GM23248 (cell line): ENCODE results near the gene CBX8. TPM values are rescaled to one million over a fixed set of nuclear protein-coding genes. Genes with fewer than 3 reads are reported as not detected.

Source experiments
- DNase-seq: peaks from one replicate; pipeline ENCODE4 v3.0.0-alpha.2; 2015
- H2AFZ ChIP-seq: fragments of 200-600 bp; sonication (generic); 2 replicates; pipeline ENCODE4 v1.6.1; 2016; ENCODE audit warnings: antibody characterized with exemption
- H3F3A ChIP-seq: fragments of 200-600 bp; sonication (generic); 2 replicates; pipeline ENCODE4 v1.6.1; 2016; ENCODE audit warnings: mild to moderate bottlenecking, antibody characterized with exemption, mixed run types; ENCODE audit not compliant: insufficient read depth
- H3K27ac ChIP-seq: fragments of 200-600 bp; sonication (generic); 2 replicates; pipeline ENCODE4 v1.5.1; 2016; ENCODE audit warnings: mild to moderate bottlenecking
- H3K27me3 ChIP-seq: fragments of 200-600 bp; sonication (generic); replicated peaks from 2 replicates; pipeline ENCODE4 v1.6.1; 2016; ENCODE audit warnings: mild to moderate bottlenecking; ENCODE audit not compliant: insufficient read depth
- H3K36me3 ChIP-seq: fragments of 200-600 bp; sonication (generic); 2 replicates; pipeline ENCODE4 v1.6.1; 2016; ENCODE audit warnings: low read depth, mild to moderate bottlenecking
- H3K4me1 ChIP-seq: fragments of 200-600 bp; sonication (generic); 2 replicates; pipeline ENCODE4 v1.6.1; 2016; ENCODE audit warnings: mild to moderate bottlenecking; ENCODE audit not compliant: insufficient read depth
- H3K4me2 ChIP-seq: fragments of 200-600 bp; sonication (generic); one replicate; pipeline ENCODE4 v1.6.1; 2016; ENCODE audit warnings: mild to moderate bottlenecking; ENCODE audit not compliant: unreplicated experiment
- H3K4me3 ChIP-seq: fragments of 200-600 bp; sonication (generic); 2 replicates; pipeline ENCODE4 v1.5.1; 2016; ENCODE audit warnings: mild to moderate bottlenecking
- H3K79me2 ChIP-seq: fragments of 200-600 bp; sonication (generic); 2 replicates; pipeline ENCODE4 v1.6.1; 2016; ENCODE audit warnings: mild to moderate bottlenecking; ENCODE audit not compliant: insufficient read depth
- H3K9ac ChIP-seq: fragments of 200-600 bp; sonication (generic); 2 replicates; pipeline ENCODE4 v1.6.1; 2016; ENCODE audit warnings: mild to moderate bottlenecking
- H3K9me2 ChIP-seq: fragments of 200-600 bp; sonication (generic); 2 replicates; pipeline ENCODE4 v1.6.1; 2016; ENCODE audit warnings: mixed run types, mild to moderate bottlenecking, moderate library complexity; ENCODE audit not compliant: insufficient read depth
- H3K9me3 ChIP-seq: fragments of 200-600 bp; sonication (generic); one replicate; pipeline ENCODE4 v1.6.1; 2017; ENCODE audit warnings: low read depth
- H4K20me1 ChIP-seq: fragments of 200-600 bp; sonication (generic); 2 replicates; pipeline ENCODE4 v1.6.0; 2016; ENCODE audit not compliant: insufficient read depth
- EZH2 ChIP-seq: fragments of 200-600 bp; sonication (generic); IDR thresholded peaks from 2 replicates; pipeline ENCODE4 v1.6.1; 2018; ENCODE audit warnings: antibody characterized with exemption, mild to moderate bottlenecking; ENCODE audit not compliant: insufficient read depth, poor library complexity, severe bottlenecking
- EZH2phosphoT487 ChIP-seq: fragments of 200-600 bp; sonication (generic); IDR thresholded peaks from 2 replicates; pipeline ENCODE4 v1.6.1; 2018; ENCODE audit warnings: antibody characterized with exemption, moderate library complexity, mild to moderate bottlenecking, low read depth; ENCODE audit not compliant: insufficient read depth
- WGBS, 2 experiments: methylation state at CpG; one replicate each; pipeline ENCODE4 v1.1.6; 2015 to 2017; ENCODE audit warnings: low lambda C conversion rate in 2 of 2, low coverage in 1 of 2; ENCODE audit errors: missing lambda C conversion rate in 2 of 2; 5-methylcytosine and 5-hydroxymethylcytosine counted together
- in situ Hi-C: fragments of 300-500 bp; cut with MboI; formaldehyde crosslinking; loops from 2 replicates; pipeline ENCODE4 v1.15.0; 2020
- polyA plus RNA-seq: library from polyadenylated mRNA; unstranded; fragments of >200 nt; fragmentation: Nextera tagmentation; extraction: Ambion mirVana; gene quantifications from 2 replicates; pipeline ENCODE4 v1.2.1, GENCODE V29; 2016
- total RNA-seq: library from RNA; depleted of rRNA; stranded (reverse); fragments of >200 nt; shearing (Covaris generic); gene quantifications from 2 replicates; pipeline ENCODE4 v1.2.3, GENCODE V29; 2014

CBX8 gene
- total and polyA plus RNA-seq, 2 experiments from 2014 or later, result 3.9 to 5.9 TPM

DNA sequence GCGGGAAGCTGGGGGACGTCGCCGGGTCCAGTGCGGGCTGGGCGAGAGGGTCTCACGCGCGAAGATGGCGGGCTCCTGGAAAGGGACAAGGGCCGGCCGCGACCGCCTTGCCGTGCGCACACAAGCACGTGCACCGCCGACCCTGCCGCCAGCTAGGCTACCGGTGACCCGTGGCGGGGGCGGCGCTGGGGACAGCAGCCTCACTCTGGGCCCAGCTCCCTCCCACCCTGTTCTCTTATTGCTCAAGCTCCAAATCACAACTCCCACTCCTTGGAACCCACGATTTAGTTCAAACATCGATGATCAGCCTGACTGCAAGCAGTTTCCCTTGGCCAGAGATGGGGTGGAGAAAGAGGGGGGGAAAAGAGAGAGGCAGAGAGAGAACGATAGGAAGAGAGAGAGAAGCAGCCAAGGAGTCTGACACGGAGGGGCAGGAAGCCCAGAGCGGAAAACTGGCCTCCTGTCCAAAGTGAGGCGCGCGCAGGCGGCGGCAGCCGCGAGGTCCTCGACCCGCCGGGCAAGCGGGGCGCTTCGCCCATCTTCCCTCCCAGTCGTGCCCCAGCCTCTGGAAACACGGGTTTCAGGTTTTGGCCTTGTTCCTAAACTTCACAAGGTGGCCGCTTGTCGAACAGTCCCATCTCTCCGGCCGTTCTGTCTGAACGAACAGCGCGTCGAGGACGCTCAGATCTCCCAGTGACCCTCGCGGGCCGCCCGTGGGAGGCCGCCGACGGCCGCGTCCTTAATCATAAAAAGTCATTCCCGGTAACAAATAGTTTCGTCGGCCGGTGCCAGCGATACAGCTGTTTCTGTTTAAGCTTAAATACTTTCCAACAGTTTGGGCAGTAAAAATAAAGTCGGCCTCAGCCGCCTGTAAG, 1.7 kb upstream of the CBX8 start:
- no peaks in the 10 kb centered on the region for H3K36me3 ChIP-seq
- H3K9me3 ChIP-seq, result no peaks in the 10 kb centered on the region
- peak; percentile 67 for DNase-seq
- H3K79me2 ChIP-seq, result peaks cover 7% of the 10 kb centered on the region; the same call in 1 of the 2 replicates
- H3K4me2 ChIP-seq, result peak overlapping the region; percentile 41
- H3K27ac ChIP-seq, result no peak overlapping the region
- TF ChIP-seq EZH2 (peak; percentile 87), EZH2phosphoT487 (0 out of 2 replicates have a peak, but pooled peaks have one; percentile 62)
- H2AFZ ChIP-seq, result peak overlapping the region; percentile 26; the same call in 1 of the 2 replicates
- 0 out of 2 replicates have a peak, but pooled peaks cover 4% of the 10 kb centered on the region for H3F3A ChIP-seq
- H3K4me3 ChIP-seq, result peak overlapping the region; percentile 77
- WGBS, 2 experiments, result 4% methylated on average over 54 to 55 of the region's 70 CpGs
- in situ Hi-C loops, result no loop called here
- H3K27me3 ChIP-seq, result peaks cover 57% of the 10 kb centered on the region
- no peaks in the 10 kb centered on the region for H3K9me2 ChIP-seq
- H4K20me1 ChIP-seq, result no peaks in the 10 kb centered on the region
- H3K4me1 ChIP-seq, result 0 out of 2 replicates have a peak, but pooled peaks cover 6% of the 10 kb centered on the region
- H3K9ac ChIP-seq, result no peak overlapping the region

DNA sequence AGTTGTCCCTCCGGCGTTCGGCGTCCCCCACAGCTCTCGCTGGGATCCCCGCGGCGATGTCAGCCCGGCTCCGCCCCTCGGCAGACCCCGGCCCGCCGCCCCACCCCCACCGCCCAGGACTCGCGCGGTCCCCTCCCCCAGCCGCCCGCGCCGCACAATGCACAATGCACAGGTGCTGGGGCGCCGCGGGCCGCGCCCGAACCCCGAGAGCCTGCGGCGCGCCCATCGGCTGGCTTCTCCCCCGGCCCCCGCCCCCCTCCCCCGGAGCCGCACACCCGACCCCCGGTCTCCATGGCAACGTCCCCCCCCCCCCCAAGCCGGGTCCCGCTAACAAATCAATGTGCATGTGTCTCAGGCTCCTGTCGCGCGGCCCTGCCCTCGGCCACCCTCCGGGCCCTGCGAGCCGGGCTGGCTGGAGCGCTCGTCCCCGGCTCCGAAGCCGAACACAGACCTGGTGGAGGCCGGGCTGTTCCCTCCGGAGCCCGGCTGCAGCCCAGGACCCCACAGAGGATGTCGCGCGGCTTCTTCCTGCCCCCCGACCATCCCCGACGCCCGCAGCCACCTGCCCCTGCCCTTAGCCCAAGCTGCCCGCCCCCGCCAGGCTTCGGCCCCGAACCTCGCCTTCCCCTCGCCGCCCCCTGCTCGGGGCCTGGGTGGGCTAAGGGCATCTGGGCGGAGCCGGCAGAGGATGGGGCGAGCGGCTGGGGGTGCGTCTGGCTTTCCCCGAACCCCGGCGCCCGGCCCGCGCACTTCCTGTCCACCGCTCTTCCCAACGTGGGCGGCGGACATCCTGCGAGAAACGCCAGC, 818 bp upstream of the CBX8 start:
- peak overlapping the region; percentile 77 for H3K4me3 ChIP-seq
- in situ Hi-C loops, result no loop called here
- DNase-seq, result peak; percentile 40

DNA sequence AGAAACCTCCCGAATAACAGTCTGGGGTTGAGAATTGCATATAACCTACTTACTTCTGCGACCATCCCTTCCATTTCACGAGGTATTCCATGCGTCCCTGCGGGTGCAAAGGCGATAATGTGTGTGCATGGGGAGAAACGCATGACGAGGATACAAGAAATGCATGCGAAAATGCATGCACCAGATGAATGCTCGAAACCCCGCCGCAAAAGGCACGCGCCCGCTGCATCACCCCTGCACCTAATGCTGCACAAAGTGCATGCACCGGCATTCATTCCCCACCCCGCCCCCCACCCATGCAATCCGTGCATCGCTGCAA, 474 bp downstream of the CBX8 start:
- TF ChIP-seq EZH2phosphoT487 (no peak), EZH2 (no peak)
- H3K9me3 ChIP-seq, result no peaks in the 10 kb centered on the region
- H3K4me3 ChIP-seq, result peak overlapping the region; percentile 77
- peak overlapping the region; percentile 85 for H3K9ac ChIP-seq
- H2AFZ ChIP-seq, result peak overlapping the region; percentile 62
- no peaks in the 10 kb centered on the region for H4K20me1 ChIP-seq
- H3K4me1 ChIP-seq, result 0 out of 2 replicates have a peak, but pooled peaks cover 6% of the 10 kb centered on the region
- H3K79me2 ChIP-seq, result peaks cover 7% of the 10 kb centered on the region; the same call in 1 of the 2 replicates
- no peaks in the 10 kb centered on the region for H3K36me3 ChIP-seq
- peaks cover 45% of the 10 kb centered on the region for H3K27me3 ChIP-seq
- 1 to 2% methylated on average over 17 to 19 of the region's 19 CpGs for WGBS, 2 experiments
- 0 out of 2 replicates have a peak, but pooled peaks cover 4% of the 10 kb centered on the region for H3F3A ChIP-seq
- no peak overlapping the region for H3K27ac ChIP-seq
- no peaks in the 10 kb centered on the region for H3K9me2 ChIP-seq
- DNase-seq, result no peak
- in situ Hi-C loops, result no loop called here
- peak overlapping the region; percentile 77 for H3K4me2 ChIP-seq

More for the DNA sequence above, 818 bp upstream of the CBX8 start:
- H3K4me1 ChIP-seq, result 0 out of 2 replicates have a peak, but pooled peaks cover 6% of the 10 kb centered on the region
- no peaks in the 10 kb centered on the region for H4K20me1 ChIP-seq
- WGBS, 2 experiments, result 2 to 7% methylated on average over 14 to 46 of the region's 89 CpGs
- peak overlapping the region; percentile 26; the same call in 1 of the 2 replicates for H2AFZ ChIP-seq
- H3F3A ChIP-seq, result 0 out of 2 replicates have a peak, but pooled peaks cover 4% of the 10 kb centered on the region
- TF ChIP-seq EZH2phosphoT487 (no peak), EZH2 (no peak)
- H3K9me3 ChIP-seq, result no peaks in the 10 kb centered on the region
- no peaks in the 10 kb centered on the region for H3K9me2 ChIP-seq
- peak overlapping the region; percentile 85; the same call in 1 of the 2 replicates for H3K9ac ChIP-seq
- peaks cover 49% of the 10 kb centered on the region for H3K27me3 ChIP-seq
- H3K4me2 ChIP-seq, result peak overlapping the region; percentile 41
- peaks cover 7% of the 10 kb centered on the region; the same call in 1 of the 2 replicates for H3K79me2 ChIP-seq
- no peak overlapping the region for H3K27ac ChIP-seq
- no peaks in the 10 kb centered on the region for H3K36me3 ChIP-seq
